GM21526 (cell line): Measurements from ENCODE around the gene UBQLNL.

Experiments
- ATAC-seq: cut with Tn5 transposase; IDR thresholded peaks from one replicate; pipeline ENCODE4 v1.9.1; 2021; ENCODE audit warnings: moderate library complexity; ENCODE audit not compliant: unreplicated experiment, low FRiP score

The UBQLNL gene

DNA sequence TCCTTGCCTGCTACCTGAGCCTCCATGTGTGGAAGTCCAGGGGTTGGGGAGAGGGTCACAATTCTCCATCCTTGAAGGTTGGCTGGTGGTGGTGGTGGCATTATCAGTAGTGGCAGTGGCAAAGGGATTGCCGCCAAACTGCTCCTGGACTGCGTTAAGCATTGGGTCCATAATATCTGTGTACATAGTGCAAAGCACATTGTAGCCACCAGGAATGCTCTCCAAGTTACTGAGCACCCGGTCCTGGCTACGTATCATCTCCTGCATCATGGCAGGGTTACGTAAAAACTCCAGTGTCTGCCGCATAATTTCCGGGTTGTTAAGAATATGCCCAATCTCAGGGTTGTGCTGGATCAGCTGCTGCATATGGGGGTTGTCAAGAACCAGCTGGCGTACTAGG, 7.9 kb downstream of the UBQLNL start:
- ATAC-seq = no peak

DNA sequence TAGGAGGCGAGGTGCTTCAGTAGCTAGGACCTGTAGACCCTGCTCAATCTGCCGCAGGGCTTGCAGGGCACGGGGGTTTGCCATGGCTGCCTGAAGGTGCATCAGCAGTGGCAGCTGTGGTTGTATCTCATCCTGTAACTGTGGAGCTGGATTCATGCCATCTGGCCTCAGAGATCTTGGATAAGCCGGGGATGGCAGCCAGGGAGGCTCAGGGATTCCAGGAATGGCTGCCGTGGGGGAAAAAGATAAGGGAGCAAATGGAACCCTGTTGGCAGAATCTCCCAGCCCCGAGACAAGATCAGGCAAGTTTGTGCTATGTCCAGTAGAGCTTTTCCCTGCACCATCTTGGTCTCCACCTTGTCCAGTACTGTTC, 8.6 kb downstream of the UBQLNL start:
- no peak for ATAC-seq

DNA sequence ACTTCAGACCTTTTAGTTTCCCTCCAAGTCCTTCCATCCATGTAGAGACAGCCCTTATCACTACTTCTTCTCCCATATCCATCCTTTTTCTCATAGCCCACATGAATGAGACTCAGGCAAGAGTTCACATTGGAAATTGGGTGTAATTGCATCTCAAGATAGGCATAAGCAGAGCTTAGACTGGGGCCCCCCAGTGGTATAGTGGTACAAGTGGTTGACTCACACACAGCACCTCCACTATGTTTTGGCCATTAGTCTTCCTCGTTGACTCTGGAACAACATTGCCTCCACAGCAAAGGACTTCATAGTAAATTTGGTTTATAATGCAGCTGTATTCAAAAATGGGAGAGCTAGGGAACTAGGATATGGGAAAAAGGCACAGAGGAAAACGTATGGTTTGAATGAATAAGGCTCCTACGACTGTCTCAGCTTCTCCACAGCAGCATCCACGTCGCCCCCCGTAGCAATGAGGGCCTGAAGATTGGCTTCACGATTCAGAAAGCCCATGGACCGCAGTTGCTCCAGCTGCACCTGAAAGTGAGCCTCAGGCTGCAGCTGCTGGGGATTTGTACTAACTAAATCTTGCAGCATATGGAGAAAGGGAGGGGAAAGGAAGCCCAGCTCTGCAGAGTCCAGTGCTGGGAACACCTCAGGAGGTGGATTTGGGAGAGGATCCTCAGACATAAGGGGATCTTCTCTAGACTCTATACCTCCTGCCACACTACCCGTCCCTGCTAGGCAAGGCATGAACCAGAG, 9.1 kb downstream of the UBQLNL start:
- ATAC-seq = no peak

DNA sequence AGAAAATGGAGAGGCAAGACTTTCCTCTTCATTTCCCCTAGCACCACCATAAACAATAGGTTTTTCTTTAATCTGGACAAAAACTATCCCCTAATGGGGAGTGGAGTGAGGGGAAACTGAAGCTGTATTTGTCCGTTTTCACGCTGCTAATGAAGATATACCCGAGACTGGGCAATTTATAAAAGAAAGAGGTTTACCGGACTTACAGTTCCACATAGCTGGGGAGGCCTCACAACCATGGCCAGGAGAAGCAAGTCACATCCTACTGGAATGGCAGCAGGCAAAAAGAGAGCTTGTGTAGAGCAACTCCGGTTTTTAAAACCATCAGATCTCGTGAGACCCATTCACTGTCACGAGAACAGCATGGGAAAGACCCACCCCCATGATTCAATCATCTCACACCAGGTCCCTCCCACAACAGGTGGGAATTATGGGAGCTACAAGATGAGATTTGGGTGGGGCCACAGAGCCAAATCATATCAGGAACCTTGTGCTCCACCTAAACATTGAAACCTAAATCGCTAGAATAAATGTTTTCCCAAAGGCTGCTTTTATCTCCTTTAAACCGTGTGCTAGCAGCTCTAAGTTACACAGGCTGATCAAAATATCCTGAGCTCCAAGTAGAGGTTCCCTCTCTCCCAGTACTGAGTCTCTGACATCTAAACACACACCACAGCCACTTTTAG, 11.0 kb downstream of the UBQLNL start:
- no peak for ATAC-seq

DNA sequence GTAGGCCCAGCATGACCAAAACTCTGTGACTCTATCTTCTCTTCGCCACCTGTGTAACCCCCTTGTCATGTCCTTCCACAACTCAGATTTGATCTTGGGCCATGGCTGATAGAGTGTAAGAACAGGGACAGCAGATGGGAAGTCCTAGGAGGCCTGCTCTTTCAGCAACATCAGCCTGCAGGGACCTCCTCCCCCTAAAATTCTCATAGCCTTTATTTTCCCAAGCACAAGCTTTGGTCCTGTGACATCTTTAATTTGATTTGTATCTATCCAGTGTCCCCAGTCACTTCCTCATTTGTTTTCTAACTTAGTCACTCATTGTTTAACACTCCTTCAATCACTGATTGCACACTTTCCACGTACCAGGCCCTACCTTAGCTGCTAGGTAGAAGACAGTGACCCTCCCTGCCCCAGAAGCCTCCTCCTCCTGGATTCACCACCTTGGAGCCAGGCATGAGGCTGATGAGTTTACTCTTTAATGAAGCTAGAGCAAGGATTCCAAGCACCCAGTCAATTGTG, 12.0 kb downstream of the UBQLNL start:
- ATAC-seq = no peak

DNA sequence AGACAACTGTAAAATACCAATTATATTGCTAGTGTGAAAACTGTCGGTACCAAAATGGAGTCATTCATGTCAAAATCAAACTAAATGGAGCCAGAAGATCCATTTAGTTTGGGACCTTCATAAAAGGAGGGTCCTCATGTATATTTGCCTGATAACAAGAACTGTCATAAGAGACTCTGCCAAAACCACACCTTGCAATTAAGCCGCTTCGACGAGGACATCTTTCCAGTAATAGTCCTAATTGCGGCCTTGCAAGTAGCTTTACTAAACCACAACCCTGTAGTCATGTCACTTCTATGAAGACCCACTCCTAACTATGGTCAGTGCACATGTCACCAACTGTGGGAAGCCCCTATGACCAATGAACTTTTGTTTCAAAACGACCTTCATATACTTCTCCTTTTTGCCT, 16.1 kb downstream of the UBQLNL start:
- no peak for ATAC-seq

DNA sequence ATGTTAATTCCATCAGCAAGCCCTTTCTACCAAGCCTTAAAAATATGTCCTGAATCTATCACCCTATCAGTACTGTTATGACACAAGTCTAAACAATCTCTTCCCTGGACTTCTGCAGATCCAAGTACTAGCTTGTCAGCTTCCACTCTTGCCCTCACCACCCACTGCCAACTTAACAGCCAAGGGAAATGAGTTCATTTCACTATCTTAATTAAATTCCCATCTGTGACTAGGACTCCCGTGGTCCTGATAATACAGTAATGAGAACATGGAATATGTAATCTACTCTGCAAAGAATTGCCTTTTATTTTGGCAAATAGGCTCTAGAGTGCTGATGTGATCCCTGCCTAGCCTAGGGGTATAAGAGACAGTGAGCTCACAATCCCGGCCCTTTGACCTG, 16.8 kb downstream of the UBQLNL start:
- ATAC-seq = no peak

DNA sequence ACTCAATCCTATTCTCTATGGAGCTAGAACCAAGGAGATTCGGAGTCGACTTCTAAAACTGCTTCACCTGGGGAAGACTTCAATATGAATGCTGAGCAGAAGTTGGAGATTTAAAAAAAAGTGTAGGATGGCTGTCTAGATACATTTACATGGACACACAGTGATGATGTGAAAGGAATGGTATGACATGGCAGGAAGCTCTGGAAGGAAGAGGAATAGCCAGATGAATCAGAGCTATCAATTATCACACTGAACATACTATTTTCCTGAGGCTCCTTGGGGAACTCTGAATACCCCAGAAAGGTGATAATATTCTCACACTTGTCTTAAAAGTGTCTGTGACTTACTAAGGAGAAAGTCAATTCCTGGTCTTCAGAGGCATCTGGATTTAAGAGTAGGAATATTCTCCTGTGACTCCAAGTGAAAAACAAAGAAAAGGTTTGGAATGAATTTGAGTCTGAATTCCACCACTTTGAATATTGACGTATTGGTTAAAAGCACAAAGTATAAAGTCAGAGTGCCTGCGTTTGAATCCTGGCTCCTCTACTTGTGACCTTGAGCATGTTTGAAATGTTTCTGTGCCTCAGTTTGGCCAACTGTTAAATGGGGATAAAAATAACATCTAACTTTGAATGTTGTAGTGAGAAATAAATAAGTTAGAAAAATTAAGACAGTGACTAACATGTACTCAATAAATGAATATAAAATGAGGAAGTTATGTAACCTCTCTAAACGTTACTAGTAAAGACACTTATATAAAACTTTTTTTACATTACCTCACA, 26.7 kb downstream of the UBQLNL start:
- ATAC-seq = no peak

DNA sequence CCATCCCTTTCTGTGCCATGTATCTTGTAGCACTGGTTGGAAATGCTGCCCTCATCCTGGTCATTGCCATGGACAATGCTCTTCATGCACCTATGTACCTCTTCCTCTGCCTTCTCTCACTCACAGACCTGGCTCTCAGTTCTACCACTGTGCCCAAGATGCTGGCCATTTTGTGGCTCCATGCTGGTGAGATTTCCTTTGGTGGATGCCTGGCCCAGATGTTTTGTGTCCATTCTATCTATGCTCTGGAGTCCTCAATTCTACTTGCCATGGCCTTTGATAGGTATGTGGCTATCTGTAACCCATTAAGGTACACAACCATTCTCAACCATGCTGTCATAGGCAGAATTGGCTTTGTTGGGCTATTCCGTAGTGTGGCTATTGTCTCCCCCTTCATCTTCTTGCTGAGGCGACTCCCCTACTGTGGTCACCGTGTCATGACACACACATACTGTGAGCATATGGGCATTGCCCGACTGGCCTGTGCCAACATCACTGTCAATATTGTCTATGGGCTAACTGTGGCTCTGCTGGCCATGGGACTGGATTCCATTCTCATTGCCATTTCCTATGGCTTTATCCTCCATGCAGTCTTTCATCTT, 27.6 kb downstream of the UBQLNL start:
- ATAC-seq = no peak

DNA sequence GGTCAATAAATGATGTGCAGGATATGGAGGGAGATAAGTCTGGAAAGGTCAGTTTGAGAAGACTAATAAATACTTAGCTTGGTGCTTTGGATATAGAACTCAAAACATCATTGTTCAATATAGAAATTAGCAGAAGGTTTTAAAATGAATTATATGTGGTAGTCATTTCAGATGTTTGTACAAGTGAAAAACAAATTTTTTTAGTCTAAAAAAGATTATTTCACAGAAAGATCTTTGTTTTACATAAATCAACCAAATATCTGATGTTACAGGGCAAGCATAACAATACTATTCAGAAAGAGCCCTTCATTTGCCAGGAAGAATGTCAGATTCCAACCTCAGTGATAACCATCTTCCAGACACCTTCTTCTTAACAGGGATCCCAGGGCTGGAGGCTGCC, 28.1 kb downstream of the UBQLNL start, which contains the start of gene OR52D1:
OR52D1 (plus strand) TSS at position 301 of the 400 bp plus-strand sequence; CDS start at position 323, 22 bp downstream.
- ATAC-seq = no peak

DNA sequence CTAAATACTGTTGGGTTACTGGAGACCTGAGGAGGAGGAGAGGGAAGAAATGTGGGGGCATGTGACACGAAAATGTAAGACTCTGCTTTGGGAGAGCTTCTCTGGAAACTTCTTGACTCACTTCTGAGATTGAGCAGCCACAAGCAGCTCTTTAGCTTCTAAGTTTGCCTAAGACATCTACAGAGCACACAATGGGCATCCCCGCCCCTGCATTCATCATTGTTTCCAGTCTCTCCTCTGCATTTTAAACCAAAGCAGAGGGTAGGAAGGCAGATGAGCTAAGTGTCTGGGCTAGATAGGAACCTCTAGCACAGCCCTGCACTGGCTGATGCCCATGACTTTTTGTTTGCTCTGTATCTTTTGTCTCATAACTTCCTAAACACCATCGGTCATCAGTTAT, 30.1 kb downstream of the UBQLNL start:
- no peak for ATAC-seq

DNA sequence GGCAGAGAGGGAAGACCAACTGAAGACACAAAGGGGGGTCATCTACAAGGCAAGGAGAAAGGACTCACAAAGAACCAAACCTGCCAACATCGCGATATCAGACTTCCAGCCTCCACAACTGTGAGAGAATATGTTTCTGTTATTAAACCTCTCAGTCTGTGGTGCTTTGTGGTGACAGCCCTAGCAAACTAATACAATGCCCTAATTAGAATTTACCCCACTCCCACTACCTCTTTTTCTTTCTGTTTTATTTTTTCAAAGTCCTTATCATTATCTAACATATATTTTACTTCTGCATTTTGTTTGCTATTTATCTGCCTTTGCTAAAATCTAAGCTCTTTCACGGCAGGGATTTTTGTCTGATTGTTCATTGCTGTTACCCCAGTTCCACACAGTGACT, 30.5 kb downstream of the UBQLNL start:
- no peak for ATAC-seq

DNA sequence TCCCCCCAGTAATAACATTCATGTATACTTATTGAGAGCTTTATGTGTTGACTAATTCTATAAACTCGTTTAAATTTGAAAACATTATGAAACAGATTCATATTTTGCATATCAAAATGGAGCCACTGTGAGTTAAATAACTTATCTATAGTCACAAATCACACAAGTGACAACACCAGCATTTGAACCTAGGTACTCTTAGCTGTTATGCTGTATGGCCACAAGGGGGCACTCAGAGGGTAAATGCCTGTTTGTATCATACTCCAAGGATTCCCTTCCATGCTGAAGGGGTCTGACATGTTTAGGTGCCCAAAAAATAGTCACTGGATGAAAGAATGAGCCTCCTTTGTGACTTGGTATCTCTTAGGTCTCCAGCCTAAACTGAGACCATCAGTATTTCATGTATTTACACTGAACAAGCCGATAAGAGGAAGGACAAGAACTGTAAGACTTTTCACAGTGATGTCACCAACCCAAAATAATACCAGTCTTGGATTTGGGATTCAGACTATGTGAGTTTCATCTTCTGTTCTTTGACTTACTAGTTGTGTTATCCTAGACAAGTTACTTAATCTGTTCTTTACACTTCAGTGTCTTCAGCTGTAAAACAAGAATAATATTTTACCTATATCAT, 40.2 kb downstream of the UBQLNL start:
- ATAC-seq = peak; percentile 85

DNA sequence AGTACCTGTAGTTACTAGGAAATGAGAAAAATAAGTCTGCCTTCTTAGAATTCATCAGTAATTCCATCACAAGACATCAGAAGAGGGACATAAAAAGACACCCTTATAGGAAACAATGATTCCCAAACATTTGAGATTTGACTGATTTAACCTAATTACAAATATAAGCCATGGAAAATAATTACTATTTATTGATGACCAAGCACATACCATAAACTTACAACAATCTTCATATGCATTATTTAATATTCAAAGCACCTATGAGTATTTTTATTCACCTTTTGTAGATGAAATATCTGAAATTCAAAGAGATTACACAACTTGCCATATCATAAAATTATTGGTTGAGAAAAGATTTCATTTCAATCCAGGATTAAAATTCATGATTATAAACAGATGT, 42.6 kb downstream of the UBQLNL start:
- ATAC-seq = no peak

DNA sequence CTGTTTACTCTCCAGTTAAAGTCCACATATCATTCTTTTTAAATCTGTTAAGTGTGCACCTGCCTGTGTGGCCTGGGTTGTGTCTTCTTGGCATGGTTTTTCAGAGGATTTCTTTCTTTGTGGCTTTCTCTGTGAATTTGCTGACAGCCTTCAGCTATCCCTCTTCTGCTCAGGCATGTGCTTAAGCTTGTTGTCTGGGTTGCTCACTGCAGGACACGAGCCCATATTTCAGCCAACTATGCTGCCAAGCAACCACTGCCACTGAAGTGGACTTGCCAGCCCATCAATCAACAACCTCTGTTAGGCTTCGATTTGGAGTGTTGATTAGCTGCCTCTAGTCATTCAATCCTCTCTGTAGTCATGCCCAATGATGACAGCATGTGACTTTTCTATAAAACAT, 49.0 kb downstream of the UBQLNL start:
- no peak for ATAC-seq
